ENCODE results near the gene DKK3.

The DKK3 gene

DNA sequence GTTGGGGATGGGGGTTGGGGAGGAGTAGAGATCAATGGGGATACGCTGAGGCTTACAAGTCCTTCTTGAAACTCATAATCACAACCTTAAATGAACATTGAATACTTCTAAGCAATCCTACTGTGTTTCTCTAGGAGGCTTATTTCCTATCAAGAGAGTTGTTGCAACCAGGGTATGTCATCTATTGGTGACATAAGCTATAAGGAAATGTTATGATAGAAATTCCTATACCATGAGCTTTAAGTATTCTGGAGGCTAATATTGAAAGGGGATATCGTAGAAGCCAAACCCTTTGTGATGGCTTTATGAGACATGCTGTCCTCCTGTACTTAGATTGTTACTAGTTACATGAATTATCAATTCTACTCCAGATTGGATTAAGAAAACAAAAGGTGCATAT lies 72.9 kb downstream of the DKK3 start:
- no peak for DNase-seq

GRCh38 chr11:11931461-11932055 lies 76.9 kb downstream of the DKK3 start:
- DNase-seq: no peak

DNA sequence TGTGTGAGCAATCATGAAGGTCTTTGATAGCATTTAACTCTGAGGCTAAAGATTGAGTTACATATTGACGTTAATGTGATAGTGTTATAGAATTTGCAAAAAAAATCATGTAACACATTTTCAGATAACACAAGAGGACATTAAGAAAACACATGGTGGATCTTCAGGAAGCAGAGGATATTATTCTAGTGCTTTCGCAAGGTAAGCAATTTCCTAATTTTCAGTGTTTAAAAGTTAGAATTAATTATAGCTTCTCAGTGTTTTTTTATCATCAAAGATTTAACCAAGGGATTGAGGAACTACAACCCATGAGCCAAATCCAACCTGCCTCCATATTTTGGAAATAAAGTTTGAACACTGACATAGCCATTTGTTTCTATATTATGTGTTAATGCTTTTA lies 78.5 kb downstream of the DKK3 start:
- DNase-seq: no peak

- no peak for DNase-seq
These were observed 84.6 kb downstream of the DKK3 start for GRCh38 chr11:11923828-11924227.

DNA sequence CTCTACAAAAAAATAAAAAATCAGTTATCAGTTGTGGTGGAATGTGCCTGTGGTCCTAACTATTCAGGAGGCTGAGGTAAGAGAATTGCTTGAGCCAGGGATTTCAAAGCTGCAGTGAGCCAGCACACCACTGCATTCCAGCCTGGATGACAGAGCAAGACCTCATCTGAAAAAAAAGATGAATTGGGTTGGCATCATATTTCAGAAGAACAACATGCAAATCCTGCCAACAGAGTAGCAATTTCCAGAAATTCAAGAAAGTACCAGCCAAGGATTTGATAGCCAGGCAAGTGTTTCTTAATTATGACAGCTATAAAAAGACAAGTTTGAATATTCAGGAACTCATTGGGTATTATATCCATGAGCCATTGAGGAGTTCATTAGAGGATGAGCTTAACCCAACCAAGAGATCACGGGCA lies 91.4 kb downstream of the DKK3 start:
- DNase-seq: no peak

GRCh38 chr11:11915625-11916024 lies 92.8 kb downstream of the DKK3 start:
- no peak for DNase-seq

- no peak for DNase-seq
These were observed 95.0 kb downstream of the DKK3 start for GRCh38 chr11:11913395-11913794.
